NCI-H146 (cell line): Measurements from ENCODE around the gene RNF181.
A peak's percentile ranks its signal among the peaks of the same experiment; 100 is the strongest.
"Not testable (repeated sequence)": the region's sequence is repeated elsewhere in the genome, so short reads cannot be mapped to it uniquely, and the experiment has no call there.

Experiments used
- DNase-seq: peaks from one replicate; lab custom pipeline; 2025; lab: John Stamatoyannopoulos, UW

The RNF181 gene

GRCh38 chr2:85596486-85597143 is 1.1 kb downstream of the RNF181 start:
- DNase-seq: no peak

- DNase-seq: no peak
These were observed 1.7 kb downstream of the RNF181 start for GRCh38 chr2:85597241-85597640.

- DNase-seq: no peak
These were observed 3.2 kb downstream of the RNF181 start for GRCh38 chr2:85598594-85599340.

- DNase-seq: no peak
These were observed 4.1 kb downstream of the RNF181 start for GRCh38 chr2:85599468-85600234.

- no peak for DNase-seq
These were observed 4.7 kb downstream of the RNF181 start for GRCh38 chr2:85600235-85600575.

GRCh38 chr2:85600951-85601770 is 5.6 kb downstream of the RNF181 start:
- no peak for DNase-seq

GRCh38 chr2:85601771-85602475 is 6.4 kb downstream of the RNF181 start:
- DNase-seq: peak; percentile 66

GRCh38 chr2:85602476-85603234 is 7.1 kb downstream of the RNF181 start, which contains the start of gene TMEM150A:
TMEM150A (minus strand) TSS chr2:85602698; CDS start chr2:85601948, 750 bp downstream.
- DNase-seq: peak; percentile 88

GRCh38 chr2:85604133-85604444 is 8.5 kb downstream of the RNF181 start:
- DNase-seq: not testable (repeated sequence)

GRCh38 chr2:85604568-85605339 is 9.2 kb downstream of the RNF181 start:
- peak; percentile 34 for DNase-seq

- DNase-seq: no peak
These were observed 10.0 kb downstream of the RNF181 start for GRCh38 chr2:85605406-85606115.

- no peak for DNase-seq
These were observed 10.5 kb downstream of the RNF181 start for GRCh38 chr2:85606116-85606455.

- no peak for DNase-seq
These were observed 12.0 kb downstream of the RNF181 start for GRCh38 chr2:85607268-85608215.

GRCh38 chr2:85611217-85611704 is 15.7 kb downstream of the RNF181 start:
- DNase-seq: no peak

GRCh38 chr2:85611705-85612587 is 16.4 kb downstream of the RNF181 start, which contains the start of gene C2orf68:
C2orf68 (minus strand) TSS chr2:85612066; CDS start chr2:85611984, 82 bp downstream.
- DNase-seq: peak; percentile 91

GRCh38 chr2:85613717-85614515 is 18.4 kb downstream of the RNF181 start:
- no peak for DNase-seq
